Measurements from ENCODE around the gene MYBPC1. TPM values are rescaled to one million over a fixed set of nuclear protein-coding genes. Genes with fewer than 3 reads are reported as not detected.

The MYBPC1 gene
- total and polyA plus RNA-seq, 9 of the 15 experiments (the other 6 are each of a cell fraction or from before 2014, with no cell fraction given) = not detected

DNA sequence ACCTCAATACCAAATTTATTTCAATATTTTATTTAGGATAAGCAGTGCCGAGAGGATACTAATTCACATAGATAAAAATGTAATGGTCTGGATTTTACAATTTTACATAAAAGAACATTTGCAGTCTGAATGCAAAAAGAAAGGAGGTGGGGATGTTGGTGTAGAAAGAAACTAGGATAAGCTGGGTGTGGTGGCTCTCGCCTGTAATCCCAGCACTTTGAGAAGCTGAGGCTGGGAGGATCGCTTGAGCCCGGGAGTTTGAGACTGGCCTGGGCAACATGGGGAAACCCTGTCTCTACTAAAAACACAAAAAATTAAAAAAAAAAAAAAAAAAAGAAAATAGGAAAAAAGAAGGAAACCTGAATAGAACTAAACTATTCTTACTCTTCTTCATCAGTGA, 127.6 kb downstream of the MYBPC1 start (continued):
- TF ChIP-seq THRAP3 (IDR thresholded peaks at IDR 0.05; ENCODE audit: borderline replicate concordance) = no peak
- TF ChIP-seq POLR2AphosphoS5 (IDR thresholded peaks at IDR 0.05; ENCODE audit: control insufficient read depth, insufficient read depth, low read depth, low read length) = no peak
- no peak for TF ChIP-seq ZFP36 (IDR thresholded peaks at IDR 0.05; ENCODE audit: low read depth, low read length, partially characterized antibody)
- TF ChIP-seq, protein P1, sequence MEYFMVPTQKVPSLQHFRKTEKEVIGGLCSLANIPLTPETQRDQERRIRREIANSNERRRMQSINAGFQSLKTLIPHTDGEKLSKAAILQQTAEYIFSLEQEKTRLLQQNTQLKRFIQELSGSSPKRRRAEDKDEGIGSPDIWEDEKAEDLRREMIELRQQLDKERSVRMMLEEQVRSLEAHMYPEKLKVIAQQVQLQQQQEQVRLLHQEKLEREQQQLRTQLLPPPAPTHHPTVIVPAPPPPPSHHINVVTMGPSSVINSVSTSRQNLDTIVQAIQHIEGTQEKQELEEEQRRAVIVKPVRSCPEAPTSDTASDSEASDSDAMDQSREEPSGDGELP (CRISPR knock-in tag; IDR thresholded peaks at IDR 0.05; ENCODE audit: borderline replicate concordance) = no peak
- TF ChIP-seq, protein P2, sequence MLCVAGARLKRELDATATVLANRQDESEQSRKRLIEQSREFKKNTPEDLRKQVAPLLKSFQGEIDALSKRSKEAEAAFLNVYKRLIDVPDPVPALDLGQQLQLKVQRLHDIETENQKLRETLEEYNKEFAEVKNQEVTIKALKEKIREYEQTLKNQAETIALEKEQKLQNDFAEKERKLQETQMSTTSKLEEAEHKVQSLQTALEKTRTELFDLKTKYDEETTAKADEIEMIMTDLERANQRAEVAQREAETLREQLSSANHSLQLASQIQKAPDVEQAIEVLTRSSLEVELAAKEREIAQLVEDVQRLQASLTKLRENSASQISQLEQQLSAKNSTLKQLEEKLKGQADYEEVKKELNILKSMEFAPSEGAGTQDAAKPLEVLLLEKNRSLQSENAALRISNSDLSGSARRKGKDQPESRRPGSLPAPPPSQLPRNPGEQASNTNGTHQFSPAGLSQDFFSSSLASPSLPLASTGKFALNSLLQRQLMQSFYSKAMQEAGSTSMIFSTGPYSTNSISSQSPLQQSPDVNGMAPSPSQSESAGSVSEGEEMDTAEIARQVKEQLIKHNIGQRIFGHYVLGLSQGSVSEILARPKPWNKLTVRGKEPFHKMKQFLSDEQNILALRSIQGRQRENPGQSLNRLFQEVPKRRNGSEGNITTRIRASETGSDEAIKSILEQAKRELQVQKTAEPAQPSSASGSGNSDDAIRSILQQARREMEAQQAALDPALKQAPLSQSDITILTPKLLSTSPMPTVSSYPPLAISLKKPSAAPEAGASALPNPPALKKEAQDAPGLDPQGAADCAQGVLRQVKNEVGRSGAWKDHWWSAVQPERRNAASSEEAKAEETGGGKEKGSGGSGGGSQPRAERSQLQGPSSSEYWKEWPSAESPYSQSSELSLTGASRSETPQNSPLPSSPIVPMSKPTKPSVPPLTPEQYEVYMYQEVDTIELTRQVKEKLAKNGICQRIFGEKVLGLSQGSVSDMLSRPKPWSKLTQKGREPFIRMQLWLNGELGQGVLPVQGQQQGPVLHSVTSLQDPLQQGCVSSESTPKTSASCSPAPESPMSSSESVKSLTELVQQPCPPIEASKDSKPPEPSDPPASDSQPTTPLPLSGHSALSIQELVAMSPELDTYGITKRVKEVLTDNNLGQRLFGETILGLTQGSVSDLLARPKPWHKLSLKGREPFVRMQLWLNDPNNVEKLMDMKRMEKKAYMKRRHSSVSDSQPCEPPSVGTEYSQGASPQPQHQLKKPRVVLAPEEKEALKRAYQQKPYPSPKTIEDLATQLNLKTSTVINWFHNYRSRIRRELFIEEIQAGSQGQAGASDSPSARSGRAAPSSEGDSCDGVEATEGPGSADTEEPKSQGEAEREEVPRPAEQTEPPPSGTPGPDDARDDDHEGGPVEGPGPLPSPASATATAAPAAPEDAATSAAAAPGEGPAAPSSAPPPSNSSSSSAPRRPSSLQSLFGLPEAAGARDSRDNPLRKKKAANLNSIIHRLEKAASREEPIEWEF (CRISPR knock-in tag; IDR thresholded peaks at IDR 0.05) = no peak
- no peak for TF ChIP-seq RFX1 (IDR thresholded peaks at IDR 0.05)
- TF ChIP-seq ZBTB17 (CRISPR knock-in tag; IDR thresholded peaks at IDR 0.05) = no peak

All from K562 (cell line).